H1 (cell line): ENCODE results near the gene APLP2.

ENCODE experiments used
- EZH2 ChIP-seq: fragments of 200-600 bp; sonication (generic); IDR thresholded peaks from 2 replicates; pipeline ENCODE4 v1.7.1; 2012; ENCODE audit warnings: low read depth, mild to moderate bottlenecking, moderate library complexity, low read length, inconsistent platforms; ENCODE audit not compliant: severe bottlenecking
- TAF1 ChIP-seq: IDR thresholded peaks from 2 replicates; pipeline ENCODE4 v1.6.1; 2011; ENCODE audit warnings: mild to moderate bottlenecking, low read depth, low read length
- TCF12 ChIP-seq: IDR thresholded peaks from 2 replicates; pipeline ENCODE4 v1.6.1; 2011; ENCODE audit warnings: low read depth, mild to moderate bottlenecking, low read length
- YY1 ChIP-seq: IDR thresholded peaks from 2 replicates; pipeline ENCODE4 v1.6.1; 2011; ENCODE audit warnings: low read depth, mild to moderate bottlenecking, low read length
- TF ChIP-seq, protein P1 (sequence below), 3 experiments: IDR thresholded peaks; 1 replicate in 2 of 3; 2 replicates in 1 of 3; pipeline versions ENCODE4 v1.5.1 to v1.6.1; 2011; ENCODE audit warnings: low read length in 3 of 3, mild to moderate bottlenecking in 3 of 3, inconsistent platforms in 2 of 3, low read depth in 1 of 3, moderate library complexity in 1 of 3; ENCODE audit not compliant: insufficient read depth in 1 of 3; ENCODE audit errors: control extremely low read depth in 1 of 3
- TF ChIP-seq, protein P2 (sequence below): IDR thresholded peaks from 2 replicates; pipeline ENCODE4 v1.6.1; 2011; ENCODE audit warnings: low read length, improper control_type of control experiment

DNA sequence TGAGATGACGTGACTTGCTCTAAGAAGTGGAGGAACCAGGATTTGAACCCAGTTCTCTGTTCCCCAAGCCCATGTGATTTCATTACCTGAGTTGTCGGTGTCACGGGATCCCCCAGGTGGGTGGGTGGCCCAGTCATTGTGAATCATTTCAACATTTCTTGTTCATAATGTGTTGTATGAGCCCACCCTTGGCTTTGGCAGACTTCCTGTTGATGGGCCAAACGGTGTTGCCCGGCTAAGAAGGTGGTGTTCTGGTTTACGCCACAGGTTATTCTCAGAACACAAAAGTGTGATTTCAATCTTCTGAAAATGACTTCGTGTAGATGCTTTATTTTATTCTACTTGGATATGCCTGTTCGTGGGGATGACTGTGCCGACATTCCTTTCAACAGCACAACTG is 68.3 kb downstream of the APLP2 start:
- no peak for TF ChIP-seq YY1
- TF ChIP-seq, protein P1, sequence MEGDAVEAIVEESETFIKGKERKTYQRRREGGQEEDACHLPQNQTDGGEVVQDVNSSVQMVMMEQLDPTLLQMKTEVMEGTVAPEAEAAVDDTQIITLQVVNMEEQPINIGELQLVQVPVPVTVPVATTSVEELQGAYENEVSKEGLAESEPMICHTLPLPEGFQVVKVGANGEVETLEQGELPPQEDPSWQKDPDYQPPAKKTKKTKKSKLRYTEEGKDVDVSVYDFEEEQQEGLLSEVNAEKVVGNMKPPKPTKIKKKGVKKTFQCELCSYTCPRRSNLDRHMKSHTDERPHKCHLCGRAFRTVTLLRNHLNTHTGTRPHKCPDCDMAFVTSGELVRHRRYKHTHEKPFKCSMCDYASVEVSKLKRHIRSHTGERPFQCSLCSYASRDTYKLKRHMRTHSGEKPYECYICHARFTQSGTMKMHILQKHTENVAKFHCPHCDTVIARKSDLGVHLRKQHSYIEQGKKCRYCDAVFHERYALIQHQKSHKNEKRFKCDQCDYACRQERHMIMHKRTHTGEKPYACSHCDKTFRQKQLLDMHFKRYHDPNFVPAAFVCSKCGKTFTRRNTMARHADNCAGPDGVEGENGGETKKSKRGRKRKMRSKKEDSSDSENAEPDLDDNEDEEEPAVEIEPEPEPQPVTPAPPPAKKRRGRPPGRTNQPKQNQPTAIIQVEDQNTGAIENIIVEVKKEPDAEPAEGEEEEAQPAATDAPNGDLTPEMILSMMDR (IDR thresholded peaks at IDR 0.05; ENCODE audit: control extremely low read depth in 1 of 3, insufficient read depth in 1 of 3, low read depth in 1 of 3, low read length in 3 of 3), result no peak
- TF ChIP-seq, protein P2, sequence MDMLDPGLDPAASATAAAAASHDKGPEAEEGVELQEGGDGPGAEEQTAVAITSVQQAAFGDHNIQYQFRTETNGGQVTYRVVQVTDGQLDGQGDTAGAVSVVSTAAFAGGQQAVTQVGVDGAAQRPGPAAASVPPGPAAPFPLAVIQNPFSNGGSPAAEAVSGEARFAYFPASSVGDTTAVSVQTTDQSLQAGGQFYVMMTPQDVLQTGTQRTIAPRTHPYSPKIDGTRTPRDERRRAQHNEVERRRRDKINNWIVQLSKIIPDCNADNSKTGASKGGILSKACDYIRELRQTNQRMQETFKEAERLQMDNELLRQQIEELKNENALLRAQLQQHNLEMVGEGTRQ, result no peak
- no peak for TF ChIP-seq TCF12
- TF ChIP-seq EZH2, result no peak
- TF ChIP-seq TAF1, result no peak
